ENCODE measurements around the gene FBXL13.

FBXL13 gene

DNA sequence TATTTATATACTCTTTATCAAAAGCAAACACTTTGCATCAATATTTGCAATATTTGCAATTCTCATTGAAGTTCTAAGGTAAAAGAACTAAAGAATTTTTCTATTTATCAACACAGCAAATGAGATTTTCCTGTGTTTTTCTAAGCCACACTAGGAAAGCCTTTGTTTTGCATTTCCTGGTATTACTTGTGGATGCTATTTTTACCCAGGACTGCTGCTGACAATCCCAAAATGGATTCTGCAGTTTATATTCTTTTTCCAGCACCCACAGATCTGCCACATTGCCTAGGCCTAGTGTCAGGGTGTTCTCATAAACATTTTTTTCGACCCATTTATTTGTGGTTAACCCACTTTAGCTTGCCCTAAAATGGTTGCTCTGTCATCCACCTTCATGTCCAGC is 135.9 kb downstream of the FBXL13 start:
- H3K79me2 ChIP-seq (ENCODE audit: insufficient read depth, low read length) = no peaks in the 10 kb centered on the region
- no peaks in the 10 kb centered on the region for H3K4me1 ChIP-seq (ENCODE audit: insufficient read depth, low read length, severe bottlenecking)

DNA sequence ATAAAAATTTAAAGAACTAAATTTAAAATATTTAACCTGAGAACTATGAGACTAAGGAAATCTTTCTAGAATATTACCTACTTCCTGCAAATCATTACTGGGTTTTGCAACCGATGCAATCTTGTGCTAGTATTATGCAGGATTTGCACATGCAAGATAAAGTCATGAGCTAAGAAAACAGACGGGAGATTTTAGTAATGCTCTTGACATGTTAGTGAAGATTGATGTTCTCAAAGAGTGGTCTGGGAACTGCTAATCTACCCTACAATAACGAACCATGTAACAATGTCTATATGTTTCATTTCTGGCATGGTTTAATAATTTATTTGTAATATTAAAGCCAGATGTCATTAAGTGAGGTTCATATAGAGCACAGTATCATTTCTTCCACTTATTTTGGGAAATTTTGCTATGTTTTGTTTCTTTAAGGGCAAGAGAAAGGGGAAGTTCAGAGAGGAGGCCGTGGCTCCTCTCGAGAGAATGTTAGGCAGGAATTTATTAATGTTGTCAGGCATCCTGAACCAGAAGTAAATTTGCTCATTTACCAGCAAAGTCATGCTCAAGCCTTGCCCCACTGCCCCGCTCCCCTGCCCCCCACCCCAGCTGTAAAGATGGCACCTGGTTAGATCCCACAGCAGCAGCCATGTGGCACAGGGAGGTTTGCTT is 139.0 kb downstream of the FBXL13 start:
- no peaks in the 10 kb centered on the region for H4K20me1 ChIP-seq (ENCODE audit: insufficient read depth, low read length)
- no peaks in the 10 kb centered on the region for H3K27me3 ChIP-seq (ENCODE audit: insufficient read depth, low read length)
- H3K9me3 ChIP-seq (ENCODE audit: low read length) = no peaks in the 10 kb centered on the region
- no peaks in the 10 kb centered on the region for H3F3A ChIP-seq (ENCODE audit: insufficient read depth, low read length)
- no peak overlapping the region for H3K4me2 ChIP-seq (ENCODE audit: low read length)
- H2AFZ ChIP-seq (ENCODE audit: low read length) = no peak overlapping the region
- no peak overlapping the region for H3K4me3 ChIP-seq (ENCODE audit: low read depth, low read length, poor library complexity, severe bottlenecking)
- H3K36me3 ChIP-seq (ENCODE audit: insufficient read depth, low read length) = no peaks in the 10 kb centered on the region
- no peak overlapping the region for H3K27ac ChIP-seq (ENCODE audit: low read depth, low read length, poor library complexity, severe bottlenecking)
- H3K4me1 ChIP-seq (ENCODE audit: insufficient read depth, low read length, severe bottlenecking) = no peaks in the 10 kb centered on the region
- H3K79me2 ChIP-seq (ENCODE audit: insufficient read depth, low read length) = no peaks in the 10 kb centered on the region
- no peak for TF ChIP-seq EZH2 (IDR thresholded peaks at IDR 0.05; ENCODE audit: borderline replicate concordance, low read length)
- TF ChIP-seq, protein P1, sequence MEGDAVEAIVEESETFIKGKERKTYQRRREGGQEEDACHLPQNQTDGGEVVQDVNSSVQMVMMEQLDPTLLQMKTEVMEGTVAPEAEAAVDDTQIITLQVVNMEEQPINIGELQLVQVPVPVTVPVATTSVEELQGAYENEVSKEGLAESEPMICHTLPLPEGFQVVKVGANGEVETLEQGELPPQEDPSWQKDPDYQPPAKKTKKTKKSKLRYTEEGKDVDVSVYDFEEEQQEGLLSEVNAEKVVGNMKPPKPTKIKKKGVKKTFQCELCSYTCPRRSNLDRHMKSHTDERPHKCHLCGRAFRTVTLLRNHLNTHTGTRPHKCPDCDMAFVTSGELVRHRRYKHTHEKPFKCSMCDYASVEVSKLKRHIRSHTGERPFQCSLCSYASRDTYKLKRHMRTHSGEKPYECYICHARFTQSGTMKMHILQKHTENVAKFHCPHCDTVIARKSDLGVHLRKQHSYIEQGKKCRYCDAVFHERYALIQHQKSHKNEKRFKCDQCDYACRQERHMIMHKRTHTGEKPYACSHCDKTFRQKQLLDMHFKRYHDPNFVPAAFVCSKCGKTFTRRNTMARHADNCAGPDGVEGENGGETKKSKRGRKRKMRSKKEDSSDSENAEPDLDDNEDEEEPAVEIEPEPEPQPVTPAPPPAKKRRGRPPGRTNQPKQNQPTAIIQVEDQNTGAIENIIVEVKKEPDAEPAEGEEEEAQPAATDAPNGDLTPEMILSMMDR (IDR thresholded peaks at IDR 0.05; ENCODE audit: low read length) = no peak
- H3K9ac ChIP-seq (ENCODE audit: low read length) = no peak overlapping the region
- no peaks in the 10 kb centered on the region for H3K9me2 ChIP-seq (ENCODE audit: low read depth, low read length)

More for the DNA sequence above, 135.9 kb downstream of the FBXL13 start:
- TF ChIP-seq EZH2 (IDR thresholded peaks at IDR 0.05; ENCODE audit: borderline replicate concordance, low read length) = no peak
- TF ChIP-seq, protein P1 (IDR thresholded peaks at IDR 0.05; ENCODE audit: low read length) = no peak
- H3K36me3 ChIP-seq (ENCODE audit: insufficient read depth, low read length) = no peaks in the 10 kb centered on the region
- no peaks in the 10 kb centered on the region for H3K9me3 ChIP-seq (ENCODE audit: low read length)
- no peaks in the 10 kb centered on the region for H4K20me1 ChIP-seq (ENCODE audit: insufficient read depth, low read length)
- H3K9ac ChIP-seq (ENCODE audit: low read length) = no peak overlapping the region
- H3F3A ChIP-seq (ENCODE audit: insufficient read depth, low read length) = no peaks in the 10 kb centered on the region
- no peak overlapping the region for H3K4me3 ChIP-seq (ENCODE audit: low read depth, low read length, poor library complexity, severe bottlenecking)
- H3K27ac ChIP-seq (ENCODE audit: low read depth, low read length, poor library complexity, severe bottlenecking) = no peak overlapping the region
- no peaks in the 10 kb centered on the region for H3K9me2 ChIP-seq (ENCODE audit: low read depth, low read length)
- H2AFZ ChIP-seq (ENCODE audit: low read length) = no peak overlapping the region
- no peaks in the 10 kb centered on the region for H3K27me3 ChIP-seq (ENCODE audit: insufficient read depth, low read length)
- no peak overlapping the region for H3K4me2 ChIP-seq (ENCODE audit: low read length)

DNA sequence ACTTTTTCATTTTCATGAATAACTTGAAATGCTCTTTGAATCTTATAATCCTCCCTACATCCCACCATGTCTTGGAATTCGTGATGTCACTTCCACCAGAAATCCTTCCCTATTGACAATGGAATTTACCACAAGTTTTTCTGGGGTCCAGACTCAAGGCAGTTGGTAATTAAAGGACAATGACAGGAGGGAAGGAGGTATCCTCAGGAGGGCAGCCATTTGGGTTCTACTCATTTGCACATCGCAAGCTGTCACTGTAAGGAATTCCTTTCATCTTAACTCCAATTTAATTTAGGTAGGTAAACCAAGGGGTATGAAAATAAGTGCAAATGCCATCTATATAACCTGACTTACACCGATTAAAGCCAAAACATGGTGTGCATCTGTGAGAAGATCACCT is 139.9 kb downstream of the FBXL13 start:
- Histone ChIP-seq H2AFZ (ENCODE audit: low read length) (no peak overlapping the region), H3K27ac (ENCODE audit: low read depth, low read length, poor library complexity, severe bottlenecking) (no peak overlapping the region), H3K4me2 (ENCODE audit: low read length) (no peak overlapping the region), H3K9ac (ENCODE audit: low read length) (no peak overlapping the region), H3K9me2 (ENCODE audit: low read depth, low read length) (no peaks in the 10 kb centered on the region), H3K79me2 (ENCODE audit: insufficient read depth, low read length) (no peaks in the 10 kb centered on the region), H3F3A (ENCODE audit: insufficient read depth, low read length) (no peaks in the 10 kb centered on the region), H3K9me3 (ENCODE audit: low read length) (no peaks in the 10 kb centered on the region), H4K20me1 (ENCODE audit: insufficient read depth, low read length) (no peaks in the 10 kb centered on the region), H3K27me3 (ENCODE audit: insufficient read depth, low read length) (no peaks in the 10 kb centered on the region), H3K4me1 (ENCODE audit: insufficient read depth, low read length, severe bottlenecking) (no peaks in the 10 kb centered on the region), H3K4me3 (ENCODE audit: low read depth, low read length, poor library complexity, severe bottlenecking) (no peak overlapping the region), H3K36me3 (ENCODE audit: insufficient read depth, low read length) (no peaks in the 10 kb centered on the region)
- TF ChIP-seq, protein P1 (IDR thresholded peaks at IDR 0.05; ENCODE audit: low read length) = no peak
- TF ChIP-seq EZH2 (IDR thresholded peaks at IDR 0.05; ENCODE audit: borderline replicate concordance, low read length) = no peak
